Activated T-helper 9 cell treated with anti-CD3 and anti-CD28 coated beads, Interleukin-2, amount 50 U/mL, for 16 hours (primary cell): ENCODE results near the gene UTP14C.
"Not testable (repeated sequence)": the region's sequence is repeated elsewhere in the genome, so short reads cannot be mapped to it uniquely, and the experiment has no call there.

ENCODE experiments used
- DNase-seq: peaks from one replicate; pipeline ENCODE4 v3.0.0-alpha.2; 2020; ENCODE audit warnings: low read depth

The UTP14C gene

DNA sequence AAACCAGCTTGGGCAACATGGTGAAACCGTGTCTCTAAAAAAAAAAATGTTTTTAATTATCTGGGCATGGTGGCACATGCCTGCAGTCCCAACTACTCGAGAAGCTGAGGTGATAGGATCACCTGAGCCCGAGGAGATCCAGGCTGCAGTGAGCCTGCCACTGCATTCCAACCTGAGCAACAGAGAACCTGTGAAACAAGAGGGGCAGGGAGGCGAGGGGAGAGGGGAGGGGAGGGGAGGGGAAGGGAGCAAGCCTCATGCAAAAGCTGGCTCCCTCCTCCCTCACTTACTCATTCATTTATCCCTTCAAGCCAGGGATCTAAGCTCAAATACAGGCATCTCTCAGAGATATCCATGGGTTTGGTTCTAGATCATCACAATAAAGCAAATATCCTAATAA, 22.1 kb upstream of the UTP14C start:
- no peak for DNase-seq

DNA sequence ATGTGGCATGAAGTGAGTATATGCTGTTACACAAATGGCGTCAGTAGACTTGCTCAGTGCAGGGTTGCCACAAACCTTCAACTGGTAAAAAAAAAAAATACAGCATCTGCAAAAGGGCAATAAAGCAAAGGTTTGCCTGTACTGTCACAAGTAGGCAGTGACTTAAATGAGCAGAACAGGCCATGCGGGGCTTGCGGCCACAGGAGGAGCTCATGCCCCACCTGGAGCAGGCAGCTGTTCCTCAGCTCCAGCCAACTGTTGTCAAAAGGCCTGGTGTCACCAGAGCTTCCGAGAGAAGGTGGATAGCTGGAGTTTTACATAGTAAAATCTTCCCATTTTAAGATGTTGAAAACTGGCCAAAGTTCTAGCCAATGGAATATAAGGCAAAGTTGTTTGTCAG, 20.9 kb upstream of the UTP14C start:
- no peak for DNase-seq

DNA sequence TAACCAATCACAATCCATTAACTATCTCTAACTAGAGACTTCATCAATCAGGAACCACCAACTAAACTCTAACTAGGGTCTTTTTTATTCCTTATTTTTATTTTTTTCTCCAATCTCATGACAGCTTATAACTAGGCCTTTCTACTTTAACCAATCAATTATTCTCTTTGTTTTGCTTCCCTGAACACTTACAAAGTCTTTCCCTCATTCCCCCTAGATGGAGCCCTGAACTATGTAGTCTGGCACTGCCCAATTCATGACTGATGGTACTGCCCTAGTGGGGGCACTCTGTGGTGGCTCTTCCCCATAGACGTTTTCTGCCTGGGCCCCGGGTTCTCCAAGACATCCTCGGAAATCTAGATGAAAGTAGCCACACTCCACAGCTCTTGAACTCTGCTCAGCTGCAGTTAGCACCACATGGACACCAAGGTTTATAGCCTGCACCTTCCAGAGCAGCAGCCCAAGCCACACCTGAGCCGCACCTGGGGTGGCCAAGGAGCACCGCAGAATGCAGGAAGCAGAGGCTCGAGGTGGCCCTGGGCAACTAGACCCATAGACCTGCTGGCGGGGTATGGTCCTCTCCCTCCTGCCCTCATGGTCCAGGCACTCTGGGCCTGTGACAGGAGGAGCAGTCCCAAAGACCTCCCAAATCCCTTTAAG, 19.9 kb upstream of the UTP14C start:
- no peak for DNase-seq

DNA sequence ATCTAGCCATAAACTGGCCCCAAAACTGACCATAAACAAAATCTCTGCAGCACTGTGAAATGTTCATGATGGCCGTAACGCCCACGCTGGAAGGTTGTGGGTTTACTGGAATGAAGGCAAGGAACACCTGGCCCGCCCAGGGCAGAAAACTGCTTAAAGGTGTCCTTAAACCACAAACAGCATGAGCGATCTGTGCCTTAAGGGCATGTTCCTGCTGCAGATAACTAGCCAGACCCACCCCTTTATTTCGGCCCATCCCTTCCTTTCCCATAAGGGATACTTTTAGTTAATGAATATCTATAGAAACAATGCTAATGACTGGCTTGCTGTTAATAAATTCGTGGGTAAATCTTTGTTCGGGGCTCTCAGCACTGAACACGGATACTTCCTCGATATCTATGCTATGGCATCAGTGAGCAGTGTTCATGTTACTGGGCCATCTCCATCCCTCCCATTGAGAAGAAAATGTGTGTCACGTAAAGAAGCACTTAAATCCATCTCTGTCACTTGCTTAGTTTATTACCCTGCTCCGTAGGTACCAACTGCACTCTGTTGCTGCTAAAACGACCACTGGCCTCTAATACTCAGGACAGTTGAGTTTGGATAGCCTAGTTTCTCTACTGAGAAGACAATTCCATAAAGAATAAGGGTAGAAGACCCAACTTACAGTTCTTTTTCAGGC, 18.5 kb upstream of the UTP14C start:
- DNase-seq: no peak

DNA sequence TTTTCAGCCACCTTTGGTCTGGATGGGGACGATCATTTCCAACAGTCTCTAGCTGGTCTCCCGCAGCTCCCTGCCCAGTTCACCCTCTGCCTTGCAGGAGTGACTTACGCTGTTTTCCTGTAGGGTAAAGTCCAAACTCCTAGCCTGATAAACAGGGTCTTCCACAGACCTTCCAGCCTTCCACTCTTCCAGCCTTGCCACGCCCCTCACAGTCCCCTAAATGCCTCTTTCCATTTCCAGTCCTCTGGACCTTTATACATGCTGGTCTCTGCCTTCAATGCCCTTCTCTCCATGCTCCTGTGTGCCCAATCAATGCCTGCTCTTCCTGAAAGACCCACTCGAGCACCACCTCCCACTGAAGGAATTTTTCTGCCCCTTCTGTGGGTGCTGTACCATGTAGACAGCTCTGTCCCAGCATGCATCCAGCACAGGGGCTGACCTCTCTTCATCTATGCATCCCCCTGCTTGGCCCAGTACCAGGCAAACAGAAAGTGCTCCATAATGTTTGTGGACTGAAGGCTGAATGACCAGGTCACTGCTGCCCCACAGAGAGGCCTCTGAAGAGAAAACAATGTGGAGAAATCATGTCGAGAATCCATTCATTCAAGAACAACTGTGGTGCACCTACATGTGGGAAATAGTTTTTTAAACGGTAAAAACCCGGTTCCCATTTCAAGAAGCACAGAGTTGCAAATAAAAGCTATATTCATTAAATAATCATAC, 17.8 kb upstream of the UTP14C start:
- DNase-seq: no peak

DNA sequence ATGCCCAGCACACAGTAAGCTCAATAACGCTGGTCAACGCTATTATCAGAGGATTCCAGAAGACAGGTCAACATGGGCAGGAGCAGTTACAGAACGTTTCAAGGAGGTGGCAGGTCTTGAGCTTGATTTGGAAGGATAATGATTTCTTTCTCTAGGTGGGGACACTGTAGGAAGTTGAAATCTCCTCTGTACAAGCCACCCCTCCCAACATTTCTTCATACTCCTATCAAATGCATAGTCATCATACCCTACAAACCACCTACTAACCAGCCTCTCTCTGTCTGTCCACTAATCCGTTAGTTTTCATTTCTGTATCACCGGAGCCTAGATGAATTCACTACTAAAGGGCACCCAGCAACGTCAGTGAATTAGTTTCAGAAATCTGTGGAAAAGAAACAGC, 14.5 kb upstream of the UTP14C start:
- DNase-seq: no peak

DNA sequence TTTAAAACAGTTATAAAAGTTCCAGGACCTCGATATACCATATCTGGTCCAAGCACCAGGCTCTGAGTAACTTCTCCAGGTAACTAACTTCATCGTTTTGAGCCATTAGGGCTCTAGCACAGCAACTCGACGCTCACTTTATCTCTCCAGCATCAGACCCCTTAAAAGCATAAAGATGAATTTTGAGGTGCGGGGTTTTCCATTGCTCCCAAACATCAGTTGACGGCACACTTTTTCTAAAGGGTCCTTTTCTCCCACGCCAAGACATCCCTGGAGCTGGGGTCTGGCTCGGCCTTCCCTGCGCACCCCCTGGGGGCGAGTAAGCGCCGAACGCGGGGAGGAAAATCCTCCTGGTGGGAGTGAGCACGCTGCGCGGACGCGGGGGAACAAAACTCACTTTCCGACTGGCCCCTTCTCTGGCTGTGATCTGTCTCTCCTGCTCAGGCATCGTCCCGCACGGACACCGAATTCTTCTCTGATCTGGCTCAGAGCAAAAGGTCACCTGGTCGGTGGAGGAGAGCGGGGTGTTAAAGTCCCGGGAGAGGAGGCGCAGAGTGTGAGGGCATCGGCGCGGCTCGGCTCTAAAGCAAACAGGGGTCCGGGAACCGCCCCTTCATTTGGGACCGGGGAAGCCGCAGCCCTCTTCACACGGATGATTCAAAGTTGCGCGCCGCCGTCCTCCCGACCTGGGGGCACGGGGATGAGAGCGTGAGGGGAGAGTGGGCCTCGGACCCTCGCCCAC, 13.4 kb upstream of the UTP14C start, which contains the start of gene ATP7B:
Gene ATP7B, minus strand, starts transcription at position 561 of the 742 bp plus-strand sequence. Its CDS starts 113 bp downstream, at position 448.
- DNase-seq: peak; percentile 5

DNA sequence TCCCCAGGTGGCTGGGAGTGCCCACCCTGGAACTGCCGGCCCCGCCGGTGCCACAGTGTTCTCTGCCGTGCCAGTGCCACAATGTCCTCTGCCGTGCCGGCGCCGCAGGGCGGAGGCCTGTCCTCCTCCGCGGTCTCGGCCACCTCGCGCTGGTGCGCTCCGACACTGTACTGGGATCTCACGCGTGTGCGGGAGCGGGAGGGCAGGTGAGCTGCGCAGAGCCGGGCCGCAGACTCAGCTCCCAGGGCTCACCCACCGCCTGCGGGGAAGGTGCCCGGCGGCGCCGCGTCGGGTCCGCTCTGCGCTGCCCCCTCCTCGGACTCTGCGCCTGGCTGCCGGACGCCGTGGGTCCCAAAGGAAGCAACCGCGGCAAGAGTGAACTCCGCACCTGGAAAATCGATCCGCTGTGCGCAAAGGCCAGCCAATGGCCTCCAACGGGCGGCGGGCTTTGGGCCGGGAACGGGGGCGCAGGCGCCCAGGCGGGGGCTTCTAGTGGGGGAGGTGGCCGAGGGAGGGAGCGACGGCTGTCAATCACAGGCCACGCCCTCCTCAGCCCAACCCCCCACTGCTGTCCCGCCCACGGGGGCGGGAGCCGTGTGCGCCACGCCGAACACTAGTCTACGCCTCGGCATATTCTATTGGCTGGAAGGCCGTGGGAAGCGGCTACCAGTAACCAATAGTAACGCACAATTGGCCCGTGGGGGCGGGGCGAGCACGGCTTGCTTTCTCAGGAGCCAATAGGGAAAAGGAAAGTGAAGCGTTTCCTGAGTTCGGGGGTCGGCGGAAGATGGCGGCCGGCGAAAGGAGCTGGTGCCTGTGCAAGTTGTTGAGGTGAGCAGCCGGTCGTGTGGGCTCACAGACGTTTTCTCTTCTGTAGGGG, 12.6 kb upstream of the UTP14C start, which contains the start of gene ALG11:
Gene ALG11, plus strand, starts transcription at position 767 of the 880 bp plus-strand sequence. Its CDS starts 21 bp downstream, at position 788.
- DNase-seq: peak; percentile 99

DNA sequence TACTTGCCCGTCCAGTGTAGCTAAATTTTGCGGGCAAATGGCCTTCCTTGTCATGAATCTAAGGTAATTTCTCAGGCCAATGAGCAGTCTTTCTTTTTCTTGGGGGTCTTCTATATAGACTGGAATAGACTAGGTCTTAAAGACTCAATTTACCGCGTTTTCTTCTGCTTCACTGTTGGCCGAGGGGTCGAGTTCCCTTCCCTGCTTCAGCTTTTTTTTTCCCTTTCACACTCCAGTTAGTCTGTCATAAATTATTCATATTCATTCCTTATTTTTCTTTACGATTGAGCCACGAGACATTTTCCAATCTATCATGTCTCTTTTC, 12.0 kb upstream of the UTP14C start:
- DNase-seq: no peak

DNA sequence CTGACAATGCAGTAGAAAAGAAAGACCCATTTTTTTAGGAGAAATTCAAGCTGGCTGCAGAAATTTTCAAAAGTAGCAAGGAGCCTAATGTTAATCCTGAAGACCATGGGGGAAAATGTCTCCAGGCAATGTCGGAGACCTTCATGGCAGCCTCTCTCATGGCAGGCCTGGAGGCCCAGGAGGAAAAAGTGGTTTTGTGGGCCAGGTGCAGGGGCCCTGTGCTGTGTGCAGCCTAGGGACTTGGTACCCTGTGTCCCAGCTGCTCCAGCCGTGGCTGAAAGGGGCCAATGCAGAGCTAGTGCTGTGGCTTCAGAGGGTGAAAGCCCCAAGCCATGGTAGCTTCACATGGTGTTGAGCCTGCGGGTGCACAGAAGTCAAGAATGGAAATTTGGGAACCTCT, 8.2 kb upstream of the UTP14C start:
- no peak for DNase-seq

DNA sequence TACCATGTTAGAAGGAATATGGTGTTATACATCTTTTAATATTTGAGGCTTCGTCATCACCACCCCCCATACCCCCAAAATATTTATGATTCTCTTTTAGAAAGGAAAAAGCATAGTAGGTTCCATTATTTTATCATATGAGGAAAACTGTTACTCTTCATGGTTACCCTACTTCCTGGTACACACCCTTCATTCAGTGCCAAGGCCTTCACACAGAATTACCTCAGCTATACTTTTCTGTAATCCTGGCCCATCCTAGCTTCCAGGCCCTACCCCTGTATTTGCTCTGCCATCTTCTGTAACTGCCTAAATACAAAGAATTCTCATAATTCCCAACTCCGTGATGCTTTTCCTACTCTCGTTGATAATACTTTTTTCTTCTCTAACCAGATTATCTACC, 4.3 kb upstream of the UTP14C start:
- no peak for DNase-seq

DNA sequence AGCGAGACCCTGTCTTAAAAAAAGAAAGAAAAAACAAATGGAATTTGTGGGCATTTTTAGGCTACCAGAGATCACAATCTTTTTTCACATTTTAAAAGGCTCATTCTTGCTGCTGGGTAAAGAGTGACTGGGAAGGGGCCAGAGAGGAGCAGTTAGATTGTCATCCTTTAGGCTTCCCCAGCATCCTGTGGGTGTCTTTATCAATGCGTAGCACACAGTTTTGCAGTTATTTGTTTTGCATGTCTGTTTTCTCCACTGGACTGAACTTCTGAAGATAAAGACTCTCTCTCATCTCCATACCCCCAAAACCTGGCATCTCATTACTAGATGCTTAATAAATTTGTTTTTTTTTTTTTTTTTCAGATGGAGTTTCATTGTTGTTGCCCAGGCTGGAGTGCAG, 2.1 kb upstream of the UTP14C start:
- no peak for DNase-seq

DNA sequence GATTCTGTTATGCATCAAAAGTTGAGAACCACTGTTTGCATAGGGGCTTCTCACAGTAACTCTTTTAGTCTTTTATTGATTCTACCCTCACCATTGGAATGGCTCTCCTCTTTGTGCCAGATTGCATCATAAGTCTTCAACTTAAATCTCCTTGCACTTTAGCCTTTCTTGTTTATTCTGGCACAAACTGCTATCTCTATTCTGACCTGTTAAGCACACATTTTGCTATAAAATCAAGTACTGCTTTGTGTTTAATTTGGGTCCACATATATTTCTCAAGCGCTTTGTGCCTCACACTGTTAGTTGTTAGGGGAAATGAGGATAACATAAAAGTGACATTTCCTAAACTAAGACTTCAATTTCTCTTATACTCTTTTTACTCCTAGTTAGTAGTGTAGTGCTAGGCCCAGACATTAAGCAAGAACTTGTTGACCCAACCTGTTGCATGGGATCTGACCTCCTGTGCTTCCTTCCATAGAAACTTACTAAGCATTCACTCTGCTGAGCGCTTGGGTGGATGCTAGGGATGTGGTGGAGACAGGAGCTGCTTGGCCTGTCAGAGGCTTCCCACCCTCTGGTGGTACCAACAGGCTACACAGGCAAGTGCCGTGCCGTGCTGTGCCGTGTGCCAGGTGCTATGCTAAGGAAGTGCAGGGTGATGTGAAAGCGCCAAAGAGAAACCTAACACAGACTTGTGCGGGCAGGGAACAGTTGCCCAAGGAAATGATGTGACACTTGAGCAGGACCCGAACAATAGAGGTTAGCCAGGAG, 1.2 kb downstream of the UTP14C start:
- no peak for DNase-seq

DNA sequence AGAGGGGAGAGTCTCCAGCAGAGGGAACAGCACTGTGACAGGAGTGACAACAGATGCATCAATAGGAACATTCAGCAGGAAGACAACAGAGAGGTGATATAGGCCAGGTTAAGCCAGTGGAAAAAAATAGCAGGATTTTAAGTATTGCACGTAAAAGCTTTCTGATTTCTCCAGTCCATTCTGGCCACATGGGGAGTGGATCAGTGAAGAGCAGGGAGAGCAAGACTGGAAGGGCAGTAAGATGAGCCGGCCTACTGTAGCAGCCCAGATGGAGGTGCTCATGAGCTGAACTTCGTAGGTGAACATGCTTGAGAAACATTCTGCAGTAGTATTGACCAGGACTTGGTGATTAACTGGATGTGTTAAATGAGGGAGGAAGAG, 1.7 kb downstream of the UTP14C start:
- no peak for DNase-seq

DNA sequence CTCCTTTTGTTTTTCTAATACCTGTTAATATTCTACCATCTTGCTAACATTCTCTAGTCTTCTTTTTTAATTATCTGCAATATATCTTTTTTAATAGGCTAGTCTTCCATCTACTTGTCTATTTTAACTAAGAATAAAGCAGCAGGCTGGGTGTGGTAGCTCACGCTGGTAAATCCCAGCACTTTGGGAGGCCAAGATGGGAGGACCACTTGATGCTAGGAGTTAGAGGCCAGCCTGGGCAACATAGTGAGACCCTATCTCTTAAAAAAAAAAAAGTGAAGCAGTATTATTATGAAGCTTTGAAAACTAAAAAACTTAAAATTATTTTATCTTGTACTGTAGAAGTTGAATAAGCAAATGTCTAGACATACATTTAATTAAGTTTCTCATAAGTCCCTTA, 3.3 kb downstream of the UTP14C start:
- no peak for DNase-seq

DNA sequence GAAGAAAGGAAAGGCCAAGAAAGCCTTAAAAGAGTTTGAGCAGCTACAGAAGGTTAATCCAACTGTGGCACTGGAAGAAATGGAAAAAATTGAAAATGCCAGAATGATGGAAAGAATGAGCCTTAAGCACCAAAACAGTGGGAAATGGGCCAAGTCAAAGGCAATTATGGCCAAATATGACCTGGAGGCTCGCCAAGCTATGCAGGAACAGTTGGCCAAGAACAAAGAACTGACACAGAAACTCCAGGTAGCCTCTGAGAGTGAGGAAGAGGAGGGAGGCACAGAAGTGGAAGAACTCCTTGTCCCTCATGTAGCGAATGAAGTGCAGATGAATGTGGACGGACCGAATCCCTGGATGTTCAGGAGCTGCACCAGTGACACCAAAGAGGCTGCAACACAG, 5.1 kb downstream of the UTP14C start:
- no peak for DNase-seq

DNA sequence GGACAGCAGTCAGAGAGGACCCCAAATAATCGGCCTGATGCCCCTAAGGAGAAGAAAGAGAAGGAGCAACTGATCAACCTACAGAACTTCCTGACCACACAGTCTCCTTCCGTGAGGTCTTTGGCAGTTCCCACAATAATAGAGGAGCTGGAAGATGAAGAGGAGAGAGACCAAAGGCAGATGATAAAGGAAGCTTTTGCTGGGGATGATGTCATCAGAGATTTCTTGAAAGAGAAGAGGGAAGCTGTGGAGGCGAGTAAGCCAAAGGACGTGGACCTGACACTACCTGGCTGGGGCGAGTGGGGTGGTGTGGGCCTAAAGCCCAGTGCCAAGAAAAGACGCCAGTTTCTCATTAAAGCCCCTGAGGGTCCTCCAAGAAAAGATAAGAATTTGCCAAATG, 5.9 kb downstream of the UTP14C start:
- DNase-seq: not testable (repeated sequence)

DNA sequence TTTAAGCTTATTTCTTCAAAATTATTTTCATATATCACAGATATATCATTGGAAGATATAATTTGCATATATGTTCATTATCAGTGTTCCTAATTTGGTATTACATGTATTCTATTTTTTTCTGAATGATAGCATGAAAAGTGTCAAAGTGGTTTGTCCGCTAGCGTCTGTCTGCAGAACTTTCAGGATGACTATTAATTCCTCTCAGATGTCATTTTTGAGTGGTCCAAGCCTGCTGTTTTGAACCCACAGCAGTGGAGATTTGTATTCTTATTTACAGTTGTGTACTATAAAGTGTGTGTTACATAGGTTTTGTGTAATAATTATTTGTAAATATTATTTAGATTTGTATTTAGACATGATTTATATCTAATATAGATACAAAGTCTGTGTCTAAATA, 8.5 kb downstream of the UTP14C start:
- no peak for DNase-seq

DNA sequence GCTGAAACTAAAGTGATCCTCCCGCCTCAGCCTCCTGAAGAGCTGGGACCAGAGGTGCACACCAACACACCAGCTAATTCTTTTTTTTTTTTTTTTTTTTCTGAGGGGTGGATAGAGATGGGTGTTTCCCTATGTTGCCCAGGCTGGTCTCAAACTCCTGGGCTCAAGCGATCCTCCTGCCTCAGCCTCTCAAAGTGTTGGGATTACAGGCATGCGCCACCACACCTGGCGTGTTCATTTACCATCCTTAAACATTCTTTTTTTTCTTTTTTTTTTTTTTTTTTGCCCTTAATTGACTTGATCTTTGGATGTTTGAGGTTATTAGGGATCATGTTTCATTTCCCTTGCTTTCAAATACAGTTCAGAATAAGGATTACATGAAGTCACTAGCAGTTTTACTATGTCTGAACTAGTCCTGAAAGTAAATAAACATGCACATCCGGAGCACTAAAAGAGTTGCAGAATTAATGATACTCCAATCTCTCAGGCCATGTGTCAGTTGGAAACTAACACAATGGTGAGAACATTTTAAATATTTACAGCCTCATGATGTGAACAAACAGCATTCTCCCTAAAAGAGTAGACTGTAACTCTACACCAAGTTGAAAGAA, 10.2 kb downstream of the UTP14C start:
- DNase-seq: no peak

DNA sequence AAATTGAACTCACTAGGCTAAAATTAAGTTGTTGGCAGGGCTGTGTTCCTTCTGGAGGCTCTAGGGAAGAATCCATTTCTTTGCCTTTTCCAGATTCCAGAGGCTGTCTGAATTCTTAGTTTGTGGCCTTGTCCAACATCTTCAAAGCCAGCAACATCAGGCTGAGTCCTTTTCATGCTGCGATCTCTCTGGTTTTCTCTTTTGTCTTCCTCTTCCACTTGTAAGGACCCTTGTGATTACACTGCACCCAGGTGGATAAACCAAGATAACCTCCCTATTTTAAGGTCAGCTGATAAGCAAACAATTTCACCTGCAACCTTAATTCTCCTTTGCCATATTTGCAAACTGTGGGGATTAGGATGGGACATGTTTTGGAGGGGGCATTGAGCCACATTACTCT, 11.5 kb downstream of the UTP14C start:
- DNase-seq: no peak
